OCI-LY7 (cell line): ENCODE data around the gene DOCK4.

Experiments
- CTCF ChIP-seq: fragments of 200-600 bp; sonication (generic); conservative IDR thresholded peaks from 2 replicates; pipeline ENCODE4 v1.5.1; 2014; ENCODE audit warnings: mild to moderate bottlenecking, antibody characterized with exemption, low read length, moderate library complexity, mixed read lengths
- EZH2phosphoT487 ChIP-seq: fragments of 200-600 bp; sonication (generic); IDR thresholded peaks from 2 replicates; pipeline ENCODE4 v1.6.1; 2018; ENCODE audit warnings: low read depth, borderline replicate concordance, mild to moderate bottlenecking, mixed run types, antibody characterized with exemption, low read length, moderate library complexity, mixed read lengths

GRCh38 chr7:112091768-112092167 is 114.4 kb downstream of the DOCK4 start:
- TF ChIP-seq CTCF: no peak
- TF ChIP-seq EZH2phosphoT487: no peak
